SK-N-SH treated with all-trans-retinoic acid at 6 μM for 48 hours (cell line): ENCODE results near the gene RAC3.

Source experiments
- ATAC-seq: fragments of 200-7000 bp; cut with Tn5 transposase; 3 replicates; pipeline ENCODE4 v1.9.1; 2020; ENCODE audit warnings: mild to moderate bottlenecking, moderate library complexity
- ARNTL ChIP-seq: fragments of 450-650 bp; formaldehyde crosslinking; IDR thresholded peaks from 2 replicates; pipeline ENCODE4 v1.5.0; 2020; ENCODE audit warnings: low read depth, mild to moderate bottlenecking, moderate library complexity, borderline replicate concordance
- BACH2 ChIP-seq: fragments of 250-450 bp; sonication (Bioruptor Pico); IDR thresholded peaks from 2 replicates; pipeline ENCODE4 v1.9.0; 2021; ENCODE audit warnings: mild to moderate bottlenecking, borderline replicate concordance
- CREB5 ChIP-seq: fragments of 250-450 bp; sonication (Bioruptor Pico); IDR thresholded peaks from 2 replicates; pipeline ENCODE4 v1.5.1; 2020; ENCODE audit warnings: low read depth, mild to moderate bottlenecking, moderate library complexity
- CSDC2 ChIP-seq: fragments of 250-450 bp; sonication (Bioruptor Pico); IDR thresholded peaks from 2 replicates; pipeline ENCODE4 v1.5.0; 2020; ENCODE audit warnings: mild to moderate bottlenecking, moderate library complexity
- CSRNP3 ChIP-seq: fragments of 250-450 bp; sonication (Bioruptor Pico); IDR thresholded peaks from 2 replicates; pipeline ENCODE4 v1.5.1; 2021; ENCODE audit warnings: mild to moderate bottlenecking, moderate library complexity
- ESRRG ChIP-seq: fragments of 250-450 bp; sonication (Bioruptor Pico); IDR thresholded peaks from 2 replicates; pipeline ENCODE4 v1.6.1; 2021; ENCODE audit warnings: mild to moderate bottlenecking
- ISL1 ChIP-seq: fragments of 250-450 bp; sonication (Bioruptor Pico); IDR thresholded peaks from 2 replicates; pipeline ENCODE4 v2.1.2; 2022; ENCODE audit warnings: mild to moderate bottlenecking, moderate library complexity
- OSR1 ChIP-seq: fragments of 250-450 bp; sonication (Bioruptor Pico); IDR thresholded peaks from 2 replicates; pipeline ENCODE4 v1.8.0; 2022; ENCODE audit warnings: moderate library complexity, mild to moderate bottlenecking, inconsistent platforms
- PATZ1 ChIP-seq: fragments of 250-450 bp; sonication (Bioruptor Pico); IDR thresholded peaks from 2 replicates; pipeline ENCODE4 v1.8.0; 2020; ENCODE audit warnings: mild to moderate bottlenecking, moderate library complexity, borderline replicate concordance
- POU6F1 ChIP-seq: fragments of 250-450 bp; sonication (Bioruptor Pico); IDR thresholded peaks from 2 replicates; pipeline ENCODE4 v1.8.0; 2021; ENCODE audit warnings: low read depth, mild to moderate bottlenecking, moderate library complexity, borderline replicate concordance
- PPARA ChIP-seq: fragments of 250-450 bp; sonication (Bioruptor Pico); IDR thresholded peaks from 2 replicates; pipeline ENCODE4 v1.5.0; 2020; ENCODE audit warnings: mild to moderate bottlenecking, borderline replicate concordance
- RARB ChIP-seq: fragments of 250-450 bp; sonication (Bioruptor Pico); IDR thresholded peaks from 2 replicates; pipeline ENCODE4 v1.8.0; 2021; ENCODE audit warnings: mild to moderate bottlenecking, moderate library complexity
- SNAI2 ChIP-seq: fragments of 250-450 bp; sonication (Bioruptor Pico); IDR thresholded peaks from 2 replicates; pipeline ENCODE4 v1.5.0; 2020; ENCODE audit warnings: mild to moderate bottlenecking, moderate library complexity
- TCF4 ChIP-seq: fragments of 250-450 bp; sonication (Bioruptor Pico); IDR thresholded peaks from 2 replicates; pipeline ENCODE4 v1.8.0; 2021; ENCODE audit warnings: mild to moderate bottlenecking, moderate library complexity, borderline replicate concordance
- TOX ChIP-seq: fragments of 250-450 bp; sonication (Bioruptor Pico); IDR thresholded peaks from 2 replicates; pipeline ENCODE4 v1.8.0; 2021; ENCODE audit warnings: mild to moderate bottlenecking, moderate library complexity, borderline replicate concordance
- TSHZ2 ChIP-seq: fragments of 250-450 bp; sonication (Bioruptor Pico); IDR thresholded peaks from 2 replicates; pipeline ENCODE4 v1.5.0; 2020; ENCODE audit warnings: mild to moderate bottlenecking, moderate library complexity
- ZC3H10 ChIP-seq: fragments of 250-450 bp; sonication (Bioruptor Pico); IDR thresholded peaks from 2 replicates; pipeline ENCODE4 v1.5.1; 2021; ENCODE audit warnings: mild to moderate bottlenecking, moderate library complexity
- ZFP3 ChIP-seq: fragments of 250-450 bp; sonication (Bioruptor Pico); IDR thresholded peaks from 2 replicates; pipeline ENCODE4 v1.5.0; 2020; ENCODE audit warnings: mild to moderate bottlenecking, moderate library complexity
- ZFP30 ChIP-seq: fragments of 450-650 bp; formaldehyde crosslinking; IDR thresholded peaks from 2 replicates; pipeline ENCODE4 v1.5.0; 2022; ENCODE audit warnings: mild to moderate bottlenecking, moderate library complexity
- ZNF565 ChIP-seq: fragments of 450-650 bp; formaldehyde crosslinking; conservative IDR thresholded peaks from 2 replicates; pipeline ENCODE4 v1.5.0; 2020; ENCODE audit warnings: low read depth, mild to moderate bottlenecking, moderate library complexity
- ZNF70 ChIP-seq: fragments of 450-650 bp; formaldehyde crosslinking; IDR thresholded peaks from 2 replicates; pipeline ENCODE4 v1.5.0; 2020; ENCODE audit warnings: mild to moderate bottlenecking, moderate library complexity
- ZNF8 ChIP-seq: fragments of 450-650 bp; formaldehyde crosslinking; IDR thresholded peaks from 2 replicates; pipeline ENCODE4 v1.5.0; 2020; ENCODE audit warnings: mild to moderate bottlenecking, moderate library complexity

Gene RAC3

GRCh38 chr17:81984773-81985410, 46.6 kb upstream of the RAC3 start:
- no peak for TF ChIP-seq ZNF565 (CRISPR knock-in tag)
- TF ChIP-seq TSHZ2 (CRISPR knock-in tag): no peak
- no peak for TF ChIP-seq PATZ1 (CRISPR knock-in tag)
- no peak for TF ChIP-seq TOX (CRISPR knock-in tag)
- TF ChIP-seq RARB (CRISPR knock-in tag): no peak
- TF ChIP-seq TCF4 (CRISPR knock-in tag): no peak
- no peak for TF ChIP-seq ISL1 (CRISPR knock-in tag)
- TF ChIP-seq ZFP3 (CRISPR knock-in tag): no peak
- no peak for ATAC-seq

GRCh38 chr17:81986606-81987005, 44.9 kb upstream of the RAC3 start:
- no peak for TF ChIP-seq ZFP30 (CRISPR knock-in tag)
- no peak for TF ChIP-seq SNAI2 (CRISPR knock-in tag)
- TF ChIP-seq RARB (CRISPR knock-in tag): no peak
- no peak for TF ChIP-seq ZNF70
- no peak for TF ChIP-seq BACH2 (CRISPR knock-in tag)
- no peak for TF ChIP-seq TCF4 (CRISPR knock-in tag)
- ATAC-seq: no peak

GRCh38 chr17:81987161-81987770, 44.2 kb upstream of the RAC3 start:
- no peak for ATAC-seq
- no peak for TF ChIP-seq ZNF70
- no peak for TF ChIP-seq ZFP3 (CRISPR knock-in tag)
- TF ChIP-seq TSHZ2 (CRISPR knock-in tag): no peak
- no peak for TF ChIP-seq PPARA (CRISPR knock-in tag)
- TF ChIP-seq CSRNP3 (CRISPR knock-in tag): no peak
- TF ChIP-seq POU6F1: no peak
- no peak for TF ChIP-seq ZNF565 (CRISPR knock-in tag)
- no peak for TF ChIP-seq TCF4 (CRISPR knock-in tag)
- no peak for TF ChIP-seq ARNTL (CRISPR knock-in tag)
- no peak for TF ChIP-seq SNAI2 (CRISPR knock-in tag)
- no peak for TF ChIP-seq RARB (CRISPR knock-in tag)
- TF ChIP-seq CSDC2 (CRISPR knock-in tag): no peak
- no peak for TF ChIP-seq ZFP30 (CRISPR knock-in tag)
- TF ChIP-seq OSR1 (CRISPR knock-in tag): no peak
- TF ChIP-seq ZNF8 (CRISPR knock-in tag): no peak
- no peak for TF ChIP-seq TOX (CRISPR knock-in tag)
- TF ChIP-seq ZC3H10: no peak
- TF ChIP-seq BACH2 (CRISPR knock-in tag): no peak
- TF ChIP-seq CREB5 (CRISPR knock-in tag): no peak
- no peak for TF ChIP-seq ESRRG
